HG03575 (cell line): ENCODE results near the gene UNC80.

Experiments used
- ATAC-seq: cut with Tn5 transposase; IDR thresholded peaks from one replicate; pipeline ENCODE4 v1.9.1; 2021; ENCODE audit not compliant: unreplicated experiment, insufficient number of reproducible peaks, low FRiP score; ENCODE audit errors: extremely low read depth

UNC80 gene, protein sequence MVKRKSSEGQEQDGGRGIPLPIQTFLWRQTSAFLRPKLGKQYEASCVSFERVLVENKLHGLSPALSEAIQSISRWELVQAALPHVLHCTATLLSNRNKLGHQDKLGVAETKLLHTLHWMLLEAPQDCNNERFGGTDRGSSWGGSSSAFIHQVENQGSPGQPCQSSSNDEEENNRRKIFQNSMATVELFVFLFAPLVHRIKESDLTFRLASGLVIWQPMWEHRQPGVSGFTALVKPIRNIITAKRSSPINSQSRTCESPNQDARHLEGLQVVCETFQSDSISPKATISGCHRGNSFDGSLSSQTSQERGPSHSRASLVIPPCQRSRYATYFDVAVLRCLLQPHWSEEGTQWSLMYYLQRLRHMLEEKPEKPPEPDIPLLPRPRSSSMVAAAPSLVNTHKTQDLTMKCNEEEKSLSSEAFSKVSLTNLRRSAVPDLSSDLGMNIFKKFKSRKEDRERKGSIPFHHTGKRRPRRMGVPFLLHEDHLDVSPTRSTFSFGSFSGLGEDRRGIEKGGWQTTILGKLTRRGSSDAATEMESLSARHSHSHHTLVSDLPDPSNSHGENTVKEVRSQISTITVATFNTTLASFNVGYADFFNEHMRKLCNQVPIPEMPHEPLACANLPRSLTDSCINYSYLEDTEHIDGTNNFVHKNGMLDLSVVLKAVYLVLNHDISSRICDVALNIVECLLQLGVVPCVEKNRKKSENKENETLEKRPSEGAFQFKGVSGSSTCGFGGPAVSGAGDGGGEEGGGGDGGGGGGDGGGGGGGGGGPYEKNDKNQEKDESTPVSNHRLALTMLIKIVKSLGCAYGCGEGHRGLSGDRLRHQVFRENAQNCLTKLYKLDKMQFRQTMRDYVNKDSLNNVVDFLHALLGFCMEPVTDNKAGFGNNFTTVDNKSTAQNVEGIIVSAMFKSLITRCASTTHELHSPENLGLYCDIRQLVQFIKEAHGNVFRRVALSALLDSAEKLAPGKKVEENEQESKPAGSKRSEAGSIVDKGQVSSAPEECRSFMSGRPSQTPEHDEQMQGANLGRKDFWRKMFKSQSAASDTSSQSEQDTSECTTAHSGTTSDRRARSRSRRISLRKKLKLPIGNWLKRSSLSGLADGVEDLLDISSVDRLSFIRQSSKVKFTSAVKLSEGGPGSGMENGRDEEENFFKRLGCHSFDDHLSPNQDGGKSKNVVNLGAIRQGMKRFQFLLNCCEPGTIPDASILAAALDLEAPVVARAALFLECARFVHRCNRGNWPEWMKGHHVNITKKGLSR (N-terminal part only)

DNA sequence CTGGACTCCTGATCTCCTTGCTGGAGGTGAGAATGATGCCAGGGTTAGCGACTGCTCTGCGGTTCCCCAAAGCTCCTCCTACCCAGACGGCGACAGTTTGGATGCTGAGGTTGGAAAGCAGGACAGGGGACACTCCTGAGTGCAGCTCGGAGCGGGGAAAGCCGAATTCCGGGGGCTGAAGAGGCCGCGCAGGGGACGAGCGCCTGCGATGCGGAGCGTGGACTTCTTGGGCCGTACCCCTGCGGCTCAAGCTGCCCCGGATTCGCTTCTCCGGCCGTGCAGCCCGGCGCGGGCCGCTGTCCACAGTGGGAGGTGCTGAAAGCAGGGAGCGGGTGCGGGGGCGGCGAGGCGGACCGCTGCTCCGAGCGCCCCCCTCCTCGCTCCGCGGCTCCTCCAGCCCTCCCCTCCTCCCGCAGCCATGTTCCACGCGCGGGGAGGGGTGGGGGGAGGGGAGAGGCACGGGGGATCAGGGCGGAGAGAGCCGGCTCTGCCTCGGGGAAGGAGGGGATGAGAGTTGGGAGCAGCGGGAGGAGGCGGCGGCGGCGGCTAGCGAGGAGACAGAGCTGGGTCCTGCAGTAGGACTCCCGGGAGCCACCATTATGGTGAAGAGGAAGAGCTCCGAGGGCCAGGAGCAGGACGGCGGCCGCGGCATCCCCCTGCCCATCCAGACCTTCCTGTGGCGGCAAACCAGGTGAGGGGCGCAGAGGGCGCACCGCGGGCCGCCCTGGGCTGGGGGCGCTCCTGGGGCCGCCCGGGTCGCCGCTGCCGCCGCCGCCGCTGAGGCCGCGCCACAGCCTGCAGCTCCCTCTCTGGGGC is at the start of gene UNC80:
TSS of gene UNC80 (plus strand) at position 359 of the 816 bp plus-strand sequence. CDS start at position 600, 241 bp downstream.
- no peak for ATAC-seq

DNA sequence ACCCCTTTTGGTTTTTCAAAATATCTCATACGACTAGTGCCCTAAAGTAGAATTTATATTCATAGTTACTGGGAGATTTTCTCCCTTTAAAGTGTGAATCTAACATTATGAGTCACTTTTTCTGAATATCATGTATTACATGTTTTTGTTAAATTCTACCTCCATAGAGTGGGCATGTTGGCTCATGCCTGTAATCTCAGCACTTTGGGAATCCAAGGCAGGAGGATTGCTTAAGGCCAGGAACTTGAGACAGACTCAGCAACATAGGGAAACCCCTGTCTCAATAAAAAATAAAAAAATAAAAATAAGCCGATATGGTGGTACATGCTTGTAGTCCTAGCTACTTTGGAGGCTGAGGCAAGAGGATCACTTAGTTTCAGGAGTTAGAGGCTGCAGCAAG is 45.3 kb upstream of the UNC80 start:
- no peak for ATAC-seq

DNA sequence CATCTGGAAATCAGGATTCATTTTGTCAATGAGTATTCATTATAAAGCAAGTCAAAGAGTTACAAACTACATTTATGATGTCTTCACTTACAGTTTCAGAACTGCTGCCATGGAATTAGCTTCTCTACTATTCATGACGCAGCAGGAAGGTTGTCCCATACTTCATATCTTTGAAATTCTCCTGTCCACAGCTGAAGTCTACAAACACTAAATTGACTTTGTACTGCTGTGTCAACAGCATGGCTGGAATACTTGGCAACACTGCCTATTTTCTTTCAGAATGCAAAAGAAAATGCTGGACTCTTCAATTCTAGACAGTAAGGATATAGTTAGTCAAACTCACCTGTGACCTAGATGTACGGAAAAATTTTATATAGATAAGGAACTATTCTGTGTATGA is 44.6 kb upstream of the UNC80 start:
- no peak for ATAC-seq

DNA sequence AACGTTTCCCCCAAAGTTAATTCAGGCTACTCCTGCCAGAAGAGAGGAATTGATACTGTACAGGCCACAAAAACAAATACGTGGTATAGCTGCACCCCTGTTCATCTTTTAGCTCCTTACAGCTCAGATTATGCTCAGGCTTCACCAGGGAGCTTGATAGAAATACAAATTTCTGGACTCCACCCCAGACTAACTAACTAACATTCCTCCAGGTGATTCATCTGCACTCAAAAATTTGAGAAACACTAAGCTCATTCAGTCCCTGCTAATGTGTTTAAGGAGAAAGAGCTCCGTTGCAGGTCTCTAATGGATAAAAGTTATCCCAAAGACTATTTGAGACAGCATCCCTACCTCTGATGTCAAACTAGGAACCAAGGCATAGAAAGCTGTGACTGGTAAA is 36.8 kb upstream of the UNC80 start:
- no peak for ATAC-seq

DNA sequence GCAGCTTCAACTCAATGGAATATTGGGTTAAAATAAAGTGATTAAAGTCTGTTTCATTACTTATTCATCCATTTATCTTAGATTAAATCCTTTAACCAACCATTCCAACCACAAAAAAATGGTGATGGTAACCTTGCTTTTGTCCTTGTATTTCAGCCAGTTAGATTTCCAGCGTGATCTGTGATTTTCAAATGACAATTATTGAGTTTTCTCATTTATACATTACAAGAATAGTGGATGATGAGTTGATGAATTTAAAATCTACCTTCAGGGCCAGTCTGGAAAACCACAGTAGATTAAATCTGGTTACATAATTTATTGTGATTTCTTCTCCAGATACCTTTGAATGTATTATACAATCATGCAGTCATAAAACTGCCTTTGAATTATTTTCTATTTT is 29.7 kb upstream of the UNC80 start:
- no peak for ATAC-seq

DNA sequence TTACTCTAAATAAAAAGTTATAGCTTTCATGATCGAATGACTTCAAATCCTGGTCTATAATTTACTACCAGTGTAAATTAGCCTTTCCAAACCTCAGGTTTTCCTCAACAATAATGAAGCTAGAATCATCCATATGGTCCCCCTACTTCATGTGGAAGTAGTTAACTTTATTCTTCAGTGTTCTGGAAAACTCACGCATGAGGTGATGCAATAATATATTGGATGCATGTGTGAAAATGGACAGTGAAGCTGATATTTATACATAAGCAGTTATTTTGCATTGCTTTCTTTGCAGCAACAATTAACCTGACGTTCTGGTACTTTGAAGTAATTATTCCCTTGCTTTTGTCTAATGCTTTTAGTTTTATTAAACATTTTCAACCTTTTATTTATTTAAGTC is 18.6 kb upstream of the UNC80 start:
- ATAC-seq = no peak

DNA sequence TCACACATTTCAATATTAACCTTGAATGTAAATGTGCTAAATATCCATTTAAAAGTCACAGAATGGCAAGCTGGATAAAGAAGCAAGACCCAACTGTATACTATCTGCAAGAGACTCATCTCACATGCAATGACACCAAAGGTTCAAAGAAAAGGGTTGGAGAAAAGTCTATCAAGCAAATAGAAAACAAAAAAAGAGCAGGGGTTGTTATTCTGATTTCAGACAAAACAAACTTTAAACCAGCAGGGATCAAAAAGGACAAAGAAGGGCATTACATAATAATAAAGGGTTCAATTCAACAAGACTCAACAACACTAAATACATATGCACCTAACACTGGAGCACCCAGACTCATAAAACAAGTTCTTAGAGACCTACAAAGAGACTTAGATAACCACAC is 14.5 kb upstream of the UNC80 start:
- ATAC-seq = no peak

DNA sequence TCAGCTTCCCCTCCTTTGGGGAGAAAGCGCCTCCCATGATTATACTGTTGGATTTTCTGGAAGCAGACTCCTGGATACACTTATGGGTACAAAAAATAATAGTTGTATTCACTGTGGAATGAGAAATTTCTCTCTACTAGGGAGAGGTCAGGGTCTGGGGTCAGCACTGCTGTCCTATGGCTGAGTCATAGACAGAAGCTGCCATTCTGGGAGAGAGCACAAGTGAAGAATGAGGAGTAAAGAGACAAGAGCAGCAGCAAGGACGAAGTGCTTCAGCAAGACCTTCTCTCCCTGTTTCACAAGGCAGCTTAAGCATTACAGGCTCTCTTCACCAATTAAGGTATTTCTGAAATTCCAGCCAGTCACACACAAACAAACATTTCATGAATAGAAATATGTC is 10.1 kb upstream of the UNC80 start:
- no peak for ATAC-seq

DNA sequence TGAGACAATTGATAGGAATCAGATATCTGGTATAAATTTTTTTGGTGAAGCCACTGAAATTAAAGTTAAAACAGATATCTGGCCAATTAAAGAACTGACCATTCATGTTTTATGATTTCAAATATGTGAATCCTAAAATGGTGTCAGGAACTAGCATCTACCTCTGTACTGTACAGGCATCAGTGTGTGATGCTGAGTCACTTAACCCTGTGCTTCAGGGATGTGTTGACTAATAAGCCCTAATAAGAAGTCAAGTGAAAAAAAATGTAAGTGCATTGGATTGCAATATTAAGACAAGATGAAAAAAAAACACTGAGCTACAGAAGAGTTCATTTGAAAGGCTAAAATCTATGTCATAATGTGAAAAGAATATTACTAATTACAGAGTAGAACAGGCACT is 9.1 kb upstream of the UNC80 start:
- ATAC-seq = no peak

DNA sequence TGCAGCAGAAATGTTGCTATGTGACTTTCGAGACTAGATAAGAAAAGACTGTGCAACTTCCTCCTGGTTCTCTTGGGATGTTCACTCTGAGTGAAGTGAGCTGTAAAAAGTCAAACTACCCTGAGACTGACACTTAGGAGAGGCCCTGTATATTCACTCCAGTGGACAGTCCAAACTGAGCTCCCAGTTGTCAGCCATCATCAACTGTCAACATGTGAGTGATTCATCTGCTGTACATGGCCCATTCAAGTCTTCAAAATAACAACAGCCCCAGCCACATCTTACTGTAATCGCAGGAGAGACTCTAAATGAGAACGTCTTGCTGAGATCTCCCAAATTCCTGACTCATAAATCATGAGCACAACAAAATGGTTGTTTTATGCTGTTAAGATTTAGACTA is 8.5 kb upstream of the UNC80 start:
- ATAC-seq = no peak

DNA sequence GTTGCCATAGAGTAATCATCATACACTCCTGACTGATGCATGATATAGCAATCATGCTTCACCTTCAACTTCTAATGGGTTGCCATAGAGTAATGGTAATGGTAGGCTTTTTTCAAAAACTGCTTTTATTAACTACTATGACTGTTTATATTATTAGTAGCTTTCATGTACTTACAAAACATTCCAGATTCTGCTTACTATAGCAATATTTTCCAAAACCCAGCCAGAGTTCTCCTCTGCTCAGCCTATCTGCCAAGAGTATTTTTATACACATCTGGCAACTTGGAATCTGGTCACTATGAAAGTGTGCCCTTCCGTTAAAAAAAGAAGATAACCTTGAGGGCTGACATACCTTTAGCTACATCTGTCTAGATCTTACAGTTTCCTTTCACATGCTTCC is 5.0 kb upstream of the UNC80 start:
- ATAC-seq = no peak

DNA sequence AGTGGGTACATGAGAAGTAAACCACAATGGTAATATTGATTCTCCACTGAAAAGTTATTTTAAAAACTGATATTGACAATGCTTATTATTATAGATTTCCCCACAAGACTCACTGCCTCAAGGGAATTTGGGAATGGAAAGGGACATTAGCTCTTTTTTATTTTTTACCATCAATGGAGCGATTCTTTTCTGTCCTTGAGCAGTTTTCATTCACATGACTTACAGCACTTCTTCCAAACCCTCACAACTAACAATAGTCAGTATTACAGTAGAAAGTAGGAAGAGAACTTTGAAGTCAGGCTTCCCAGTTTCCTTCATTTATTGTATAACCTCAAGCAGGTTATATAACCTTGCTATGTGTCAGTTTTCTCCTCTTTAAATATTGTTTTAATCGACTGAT is 4.3 kb upstream of the UNC80 start:
- no peak for ATAC-seq

DNA sequence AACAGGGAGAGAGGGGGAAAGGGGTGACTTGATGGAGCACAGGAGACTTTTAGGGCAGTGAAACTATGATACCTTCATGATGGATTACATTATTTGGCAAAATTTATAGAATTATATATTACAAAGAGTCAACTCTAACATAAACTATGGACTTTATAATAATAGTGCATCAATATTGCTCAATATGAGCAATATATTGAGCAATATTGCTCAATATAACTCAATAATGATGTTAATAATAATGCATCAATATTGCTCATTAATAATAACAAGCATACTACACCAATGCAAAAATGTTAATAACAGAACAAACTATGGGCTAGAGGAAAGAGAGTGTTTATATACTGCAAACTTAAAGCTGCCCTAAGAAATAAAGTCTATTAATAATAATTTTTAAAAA is 3.1 kb upstream of the UNC80 start:
- ATAC-seq = no peak

DNA sequence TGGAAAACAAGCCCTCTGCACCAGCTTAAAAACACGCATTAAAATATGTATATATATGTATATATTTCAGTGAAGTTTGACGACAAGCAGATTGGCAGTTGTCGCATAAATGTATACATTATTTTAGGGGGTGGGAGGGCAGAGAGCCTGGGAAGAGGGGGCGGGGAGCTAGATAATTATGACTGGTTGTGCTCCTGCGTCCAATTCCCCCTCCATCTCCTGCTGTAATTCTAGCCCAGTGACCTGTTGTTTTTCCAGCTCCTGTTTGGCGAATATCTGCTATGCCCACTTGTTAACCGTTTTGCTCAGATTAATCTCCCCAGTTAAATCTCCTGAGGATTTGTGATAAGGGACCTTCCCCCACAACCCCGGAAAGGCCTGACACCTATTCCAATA is 656 bp downstream of the UNC80 start:
- no peak for ATAC-seq

DNA sequence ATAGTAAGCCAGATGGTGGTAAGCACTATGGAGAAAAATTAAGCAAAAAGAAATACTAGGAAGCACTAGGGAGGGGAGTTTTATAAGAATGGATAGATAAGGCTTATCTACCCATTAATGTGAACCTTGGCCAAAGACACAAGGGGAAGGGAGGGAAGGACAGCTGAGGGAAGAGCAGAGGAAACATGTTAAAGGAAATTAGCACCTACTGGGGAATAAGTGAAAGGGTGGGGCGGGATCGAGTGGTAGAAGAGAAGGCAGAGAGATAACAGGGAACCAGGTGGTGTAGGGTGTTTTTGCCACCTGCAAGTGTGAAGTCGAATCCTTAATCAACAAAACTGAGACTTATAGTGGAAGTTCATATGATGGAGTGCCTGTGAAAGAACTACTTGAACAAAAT is 1.7 kb downstream of the UNC80 start:
- no peak for ATAC-seq

DNA sequence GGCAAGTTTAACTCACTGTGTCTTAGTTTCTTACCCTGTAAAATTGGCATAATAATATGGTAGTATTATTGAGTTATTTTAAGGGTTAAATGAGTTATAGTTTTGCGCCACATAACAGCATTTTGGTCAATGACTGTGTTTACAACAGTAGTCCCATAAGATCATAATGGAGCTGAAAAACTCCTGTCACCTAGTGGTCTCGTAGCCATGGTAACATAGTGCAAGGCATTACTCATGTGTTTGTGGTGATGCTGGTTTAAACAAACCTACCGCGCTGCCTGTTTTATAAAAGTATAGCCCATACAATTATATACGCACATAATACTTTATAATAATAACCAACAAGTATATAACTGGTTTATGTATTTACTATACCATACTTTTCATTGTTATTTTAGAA is 15.8 kb downstream of the UNC80 start:
- no peak for ATAC-seq

DNA sequence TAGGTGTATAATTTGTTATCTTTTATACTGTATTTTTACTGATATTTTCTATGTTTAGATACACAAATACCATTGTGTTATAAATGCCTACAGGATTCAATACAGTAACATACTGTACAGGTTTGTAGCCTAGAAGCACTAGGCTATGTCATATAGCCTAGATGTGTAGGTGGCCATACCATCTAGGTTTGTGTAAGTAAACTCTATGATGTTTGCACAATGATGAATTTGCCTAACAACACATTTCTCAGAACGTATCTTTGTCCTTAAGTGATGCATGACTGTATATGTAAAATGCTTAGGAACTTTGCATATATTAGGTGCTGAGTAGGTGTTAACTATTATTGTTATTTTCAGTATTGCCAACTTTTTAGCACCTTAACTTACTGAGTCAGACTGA is 17.3 kb downstream of the UNC80 start:
- no peak for ATAC-seq

DNA sequence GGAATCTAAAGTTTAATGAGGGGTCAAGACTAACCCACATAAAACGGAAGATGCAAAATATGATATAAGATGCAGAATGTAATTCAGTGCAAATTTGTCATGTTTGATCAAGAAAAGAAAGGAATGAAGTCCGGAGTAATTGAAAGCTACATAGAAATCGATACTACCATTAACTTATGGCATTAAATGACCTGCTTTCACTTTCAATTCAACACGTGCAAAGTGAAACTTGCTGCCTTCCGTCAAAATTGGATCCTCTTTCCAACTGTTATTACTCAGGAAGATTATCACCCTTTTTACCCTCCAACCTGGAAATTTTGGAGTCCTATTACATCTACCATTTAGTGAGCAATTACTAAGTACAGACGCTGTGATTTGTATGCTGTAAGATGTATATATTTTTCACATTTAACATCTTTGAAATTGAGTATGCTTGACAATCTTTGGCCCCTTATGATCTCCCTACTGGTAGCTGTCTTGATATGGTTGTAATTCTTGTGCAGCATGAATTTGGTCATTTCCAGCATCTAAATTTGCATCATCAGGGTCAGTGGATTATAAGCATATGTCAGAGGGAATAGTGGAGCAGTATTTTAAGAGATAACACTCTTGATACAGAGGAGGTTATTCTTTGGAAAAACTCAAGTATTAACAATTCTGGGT is 18.6 kb downstream of the UNC80 start:
- ATAC-seq = no peak
